ENCODE measurements around the gene LRRC8D.

DNA sequence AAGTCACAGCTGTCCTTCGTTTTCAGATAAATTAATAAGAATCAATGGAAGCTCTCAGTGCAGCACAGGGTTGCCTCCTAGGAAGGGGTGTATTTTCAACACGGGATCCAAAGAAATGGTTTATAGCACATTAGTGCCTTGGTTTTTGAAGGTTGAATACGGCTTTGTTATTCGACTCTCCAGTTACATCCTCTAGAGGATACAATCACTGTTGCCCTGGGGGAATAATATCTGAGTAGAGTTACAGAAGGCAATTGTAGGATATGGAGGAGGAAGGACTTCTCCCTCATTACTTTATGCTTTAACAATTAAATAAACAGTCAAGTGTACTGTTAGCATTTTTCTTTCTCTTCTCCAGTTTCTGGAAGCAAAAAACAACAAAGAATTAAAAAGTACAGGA lies 159.8 kb downstream of the LRRC8D start:
- TF ChIP-seq SP1 (IDR thresholded peaks at IDR 0.05) = no peak
- no peak for TF ChIP-seq HDGF (IDR thresholded peaks at IDR 0.05; ENCODE audit: borderline replicate concordance)
- TF ChIP-seq LEF1 (IDR thresholded peaks at IDR 0.05; ENCODE audit: borderline replicate concordance) = no peak
- TF ChIP-seq ZNF384 (IDR thresholded peaks at IDR 0.05) = no peak
- TF ChIP-seq, protein P1, sequence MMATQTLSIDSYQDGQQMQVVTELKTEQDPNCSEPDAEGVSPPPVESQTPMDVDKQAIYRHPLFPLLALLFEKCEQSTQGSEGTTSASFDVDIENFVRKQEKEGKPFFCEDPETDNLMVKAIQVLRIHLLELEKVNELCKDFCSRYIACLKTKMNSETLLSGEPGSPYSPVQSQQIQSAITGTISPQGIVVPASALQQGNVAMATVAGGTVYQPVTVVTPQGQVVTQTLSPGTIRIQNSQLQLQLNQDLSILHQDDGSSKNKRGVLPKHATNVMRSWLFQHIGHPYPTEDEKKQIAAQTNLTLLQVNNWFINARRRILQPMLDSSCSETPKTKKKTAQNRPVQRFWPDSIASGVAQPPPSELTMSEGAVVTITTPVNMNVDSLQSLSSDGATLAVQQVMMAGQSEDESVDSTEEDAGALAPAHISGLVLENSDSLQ (IDR thresholded peaks at IDR 0.05) = no peak
- TF ChIP-seq TARDBP (IDR thresholded peaks at IDR 0.05) = no peak
- no peak for TF ChIP-seq FOXA1 (IDR thresholded peaks at IDR 0.05)
- no peak for TF ChIP-seq BHLHE40 (IDR thresholded peaks at IDR 0.05; ENCODE audit: borderline replicate concordance)
- TF ChIP-seq NFRKB (IDR thresholded peaks at IDR 0.05) = no peak
- no peak for TF ChIP-seq ARNT (IDR thresholded peaks at IDR 0.05)
- no peak for TF ChIP-seq L3MBTL2 (conservative IDR thresholded peaks at IDR 0.05)
- TF ChIP-seq FOXK2 (IDR thresholded peaks at IDR 0.05) = no peak
- no peak; the same call in 1 of the 2 replicates for TF ChIP-seq CTBP1 (IDR thresholded peaks at IDR 0.05; ENCODE audit: borderline replicate concordance)
- no peak for TF ChIP-seq ELF4 (IDR thresholded peaks at IDR 0.05)

Measured in HEK293T (cell line).